Bronchial epithelial cell (primary cell): ENCODE results near the gene SUPT6H. TPM values are rescaled to one million over a fixed set of nuclear protein-coding genes. Genes with fewer than 3 reads are reported as not detected.

Experiments used
- DNase-seq: peaks from one replicate; pipeline ENCODE4 v3.0.0-alpha.2; 2010; ENCODE audit warnings: low read depth
- FAIRE-seq: peaks from 2 replicates; lab custom pipeline; 2011; peaks lifted over from hg19 to GRCh38; lab: Jason Lieb, UNC
- H3K27me3 ChIP-seq: 2 replicates; pipeline ENCODE4 v1.5.1; 2011; ENCODE audit warnings: low read length; ENCODE audit not compliant: control insufficient read depth, insufficient read depth
- H3K36me3 ChIP-seq: 2 replicates; pipeline ENCODE4 v1.5.1; 2011; ENCODE audit warnings: low read length; ENCODE audit not compliant: control insufficient read depth, insufficient read depth
- H3K4me3 ChIP-seq: 2 replicates; pipeline ENCODE4 v1.5.1; 2011; ENCODE audit warnings: mild to moderate bottlenecking, low read depth, low read length, control low read depth
- total RNA-seq: library from RNA; depleted of rRNA; stranded (reverse); fragments of >200 nt; gene quantifications from 2 replicates; pipeline ENCODE4 v1.2.1, GENCODE V29; 2014
- TF ChIP-seq, protein P1 (sequence below): IDR thresholded peaks from 2 replicates; pipeline ENCODE4 v1.5.1; 2011; ENCODE audit warnings: mild to moderate bottlenecking, moderate library complexity, low read length, control low read depth, inconsistent platforms; ENCODE audit not compliant: insufficient read depth, severe bottlenecking

Gene SUPT6H
- total RNA-seq, 1 donor from 2014 or later: 23.2 TPM

- Histone ChIP-seq H3K4me3 (peak within 1 kb of the TSS; percentile 63), H3K27me3 (no peaks in the 10 kb centered on the region), H3K36me3 (peaks cover 20% of the 10 kb centered on the region)
- TF ChIP-seq, protein P1, sequence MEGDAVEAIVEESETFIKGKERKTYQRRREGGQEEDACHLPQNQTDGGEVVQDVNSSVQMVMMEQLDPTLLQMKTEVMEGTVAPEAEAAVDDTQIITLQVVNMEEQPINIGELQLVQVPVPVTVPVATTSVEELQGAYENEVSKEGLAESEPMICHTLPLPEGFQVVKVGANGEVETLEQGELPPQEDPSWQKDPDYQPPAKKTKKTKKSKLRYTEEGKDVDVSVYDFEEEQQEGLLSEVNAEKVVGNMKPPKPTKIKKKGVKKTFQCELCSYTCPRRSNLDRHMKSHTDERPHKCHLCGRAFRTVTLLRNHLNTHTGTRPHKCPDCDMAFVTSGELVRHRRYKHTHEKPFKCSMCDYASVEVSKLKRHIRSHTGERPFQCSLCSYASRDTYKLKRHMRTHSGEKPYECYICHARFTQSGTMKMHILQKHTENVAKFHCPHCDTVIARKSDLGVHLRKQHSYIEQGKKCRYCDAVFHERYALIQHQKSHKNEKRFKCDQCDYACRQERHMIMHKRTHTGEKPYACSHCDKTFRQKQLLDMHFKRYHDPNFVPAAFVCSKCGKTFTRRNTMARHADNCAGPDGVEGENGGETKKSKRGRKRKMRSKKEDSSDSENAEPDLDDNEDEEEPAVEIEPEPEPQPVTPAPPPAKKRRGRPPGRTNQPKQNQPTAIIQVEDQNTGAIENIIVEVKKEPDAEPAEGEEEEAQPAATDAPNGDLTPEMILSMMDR: peak; percentile 21
- DNase-seq: peak; percentile 50
- no peak for FAIRE-seq
These were observed 81.5 kb downstream of the SUPT6H start, which contains the start of gene TRAF4 for GRCh38 chr17:28743243-28744103. Gene TRAF4, plus strand, starts transcription at chr17:28744011. Its CDS starts 102 bp downstream, at chr17:28744113.

GRCh38 chr17:28744104-28744971 lies 82.3 kb downstream of the SUPT6H start:
- TF ChIP-seq, protein P1: no peak
- H3K36me3 ChIP-seq: peaks cover 25% of the 10 kb centered on the region
- peak overlapping the region; percentile 63 for H3K4me3 ChIP-seq
- H3K27me3 ChIP-seq: no peaks in the 10 kb centered on the region
- no peak for DNase-seq
- FAIRE-seq: no peak

DNA sequence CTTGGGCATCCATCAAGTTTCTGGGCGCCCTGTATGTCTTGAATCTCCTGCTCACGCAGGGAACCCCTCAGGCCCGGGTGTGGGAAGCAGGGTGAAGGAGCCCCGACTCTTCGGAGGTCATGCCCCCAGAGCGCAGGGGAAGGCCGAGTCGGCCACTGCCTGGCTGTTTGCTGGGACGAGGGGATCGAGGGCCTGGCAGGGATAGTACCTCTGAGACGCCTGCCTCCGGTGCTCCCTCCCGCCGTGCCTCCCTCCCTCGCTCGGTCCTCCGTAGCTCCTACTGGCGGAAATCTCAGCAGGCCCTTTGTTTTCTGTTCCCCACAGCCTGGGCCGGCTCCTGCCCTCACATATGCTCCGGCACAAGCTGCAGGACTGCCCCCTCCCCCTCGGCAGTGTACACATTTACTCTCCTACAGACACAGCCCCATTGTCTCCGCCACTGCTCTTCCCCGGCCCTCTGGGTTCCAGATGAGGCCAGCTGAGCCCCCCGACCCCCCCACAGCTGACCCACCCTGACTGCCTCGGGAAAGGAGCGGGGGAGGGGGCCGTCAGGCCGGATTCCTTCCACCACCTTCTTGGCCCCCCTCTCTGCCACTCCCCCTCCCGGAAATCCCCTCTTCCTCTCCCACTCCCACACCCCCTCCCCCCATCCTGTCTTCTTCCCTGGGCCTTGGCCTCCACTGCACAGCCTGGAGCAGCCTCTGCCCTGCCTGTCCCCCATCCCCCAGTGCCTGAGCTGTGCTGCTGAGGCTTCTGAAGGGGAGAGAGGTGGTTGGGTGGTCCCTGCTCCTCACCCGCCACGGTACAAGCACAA lies 83.2 kb downstream of the SUPT6H start:
- peaks cover 30% of the 10 kb centered on the region for H3K36me3 ChIP-seq
- no peaks in the 10 kb centered on the region for H3K27me3 ChIP-seq
- DNase-seq (peak; percentile 38), FAIRE-seq (no peak)
- TF ChIP-seq, protein P1: no peak
- H3K4me3 ChIP-seq: peak overlapping the region; percentile 63

DNA sequence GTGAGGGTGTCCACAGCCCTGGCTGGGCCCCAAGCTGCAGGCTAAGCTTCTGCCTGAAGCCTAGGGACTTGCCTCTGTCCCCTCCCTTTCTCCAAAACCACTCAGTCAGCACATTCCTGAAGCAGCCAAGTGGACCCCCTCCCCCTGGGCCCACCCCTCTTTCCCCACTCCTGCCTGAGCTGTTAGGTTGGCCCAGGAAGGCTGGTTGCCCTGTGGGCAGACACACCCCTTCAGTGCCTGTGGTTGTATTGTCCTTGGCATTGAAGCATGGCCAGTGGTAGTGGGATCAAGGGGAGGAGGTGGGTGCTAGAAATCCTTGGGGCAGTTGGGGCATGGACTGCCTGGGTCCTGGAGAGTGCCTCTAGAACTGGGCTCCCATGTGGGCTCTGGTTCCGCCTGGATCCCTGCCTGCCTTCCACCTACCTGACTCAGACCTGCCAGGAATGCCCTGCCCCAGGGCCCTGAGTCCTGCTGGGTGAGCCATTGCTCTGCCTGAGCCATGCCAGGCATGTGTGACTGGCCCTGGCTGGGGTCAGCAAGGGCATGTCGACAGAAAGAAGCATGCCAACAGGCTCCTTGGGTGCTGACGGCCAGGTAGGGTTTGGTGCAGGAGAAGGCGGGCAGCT lies 83.9 kb downstream of the SUPT6H start:
- Histone ChIP-seq H3K4me3 (peak overlapping the region; percentile 63), H3K27me3 (no peaks in the 10 kb centered on the region), H3K36me3 (peaks cover 34% of the 10 kb centered on the region)
- TF ChIP-seq, protein P1: no peak
- FAIRE-seq (no peak), DNase-seq (peak; percentile 91)

DNA sequence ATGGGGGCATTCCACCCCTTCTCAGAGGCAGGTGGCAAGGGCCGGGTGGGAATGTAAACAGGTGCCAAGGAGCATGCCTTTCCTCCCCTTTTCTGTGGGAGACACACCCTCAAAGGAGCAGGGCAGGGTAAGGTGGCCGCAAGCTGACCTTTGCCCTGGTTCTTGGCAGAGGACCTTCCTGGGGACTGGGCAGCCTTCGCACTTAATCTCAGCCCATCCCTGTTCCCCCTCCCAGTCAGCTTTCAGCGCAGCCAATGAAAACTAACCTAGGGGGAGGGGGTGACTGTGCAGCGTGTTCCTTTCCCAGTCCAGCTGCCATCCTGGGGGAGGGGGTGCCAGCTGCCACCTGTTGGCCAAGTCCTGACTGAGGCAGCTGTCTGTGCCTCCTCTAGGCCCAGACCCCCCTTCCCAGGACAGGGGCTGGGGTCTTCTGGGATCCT lies 84.6 kb downstream of the SUPT6H start:
- peaks cover 35% of the 10 kb centered on the region for H3K36me3 ChIP-seq
- TF ChIP-seq, protein P1: no peak
- DNase-seq (no peak), FAIRE-seq (no peak)
- peak overlapping the region; percentile 0 for H3K4me3 ChIP-seq
- no peaks in the 10 kb centered on the region for H3K27me3 ChIP-seq
